ENCODE data around the gene ZFYVE1.

DNA sequence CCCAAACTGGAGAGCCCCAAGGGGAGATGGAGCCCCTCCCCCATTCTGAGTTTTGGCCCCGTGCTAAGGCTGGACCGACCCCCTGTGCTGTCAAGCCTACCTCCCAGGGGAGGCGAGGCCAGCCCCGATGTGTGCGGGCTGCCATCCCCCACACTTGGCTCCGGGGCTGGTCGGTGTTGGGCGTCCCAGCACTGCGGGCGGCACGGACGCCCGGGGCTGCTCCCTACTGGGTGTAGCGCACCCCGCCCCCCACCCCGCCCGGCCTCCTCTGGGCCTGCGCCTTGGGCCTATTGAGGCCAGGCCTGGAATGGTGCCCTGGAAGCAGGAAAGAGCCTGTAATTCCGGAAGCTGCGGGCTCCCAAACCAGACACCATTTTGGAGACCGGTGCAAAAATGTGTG, 98.0 kb downstream of the ZFYVE1 start:
- TF ChIP-seq HOXA7 (CRISPR knock-in tag; IDR thresholded peaks at IDR 0.05), result no peak
- TF ChIP-seq BHLHE40 (IDR thresholded peaks at IDR 0.05; ENCODE audit: low read depth, low read length), result no peak
- TF ChIP-seq ESRRA (IDR thresholded peaks at IDR 0.05; ENCODE audit: borderline replicate concordance, low read length), result no peak
- TF ChIP-seq POLR2A (IDR thresholded peaks at IDR 0.05; ENCODE audit: low read length), result no peak
- no peak for TF ChIP-seq POLR2AphosphoS2 (conservative IDR thresholded peaks at IDR 0.05; ENCODE audit: low read length)
- TF ChIP-seq, protein P1, sequence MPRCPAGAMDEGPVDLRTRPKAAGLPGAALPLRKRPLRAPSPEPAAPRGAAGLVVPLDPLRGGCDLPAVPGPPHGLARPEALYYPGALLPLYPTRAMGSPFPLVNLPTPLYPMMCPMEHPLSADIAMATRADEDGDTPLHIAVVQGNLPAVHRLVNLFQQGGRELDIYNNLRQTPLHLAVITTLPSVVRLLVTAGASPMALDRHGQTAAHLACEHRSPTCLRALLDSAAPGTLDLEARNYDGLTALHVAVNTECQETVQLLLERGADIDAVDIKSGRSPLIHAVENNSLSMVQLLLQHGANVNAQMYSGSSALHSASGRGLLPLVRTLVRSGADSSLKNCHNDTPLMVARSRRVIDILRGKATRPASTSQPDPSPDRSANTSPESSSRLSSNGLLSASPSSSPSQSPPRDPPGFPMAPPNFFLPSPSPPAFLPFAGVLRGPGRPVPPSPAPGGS (IDR thresholded peaks at IDR 0.05), result no peak
- no peak for TF ChIP-seq MAFK (IDR thresholded peaks at IDR 0.05; ENCODE audit: partially characterized antibody)

Measured in A549 (cell line).